ENCODE data around the gene KSR1. TPM values are rescaled to one million over a fixed set of nuclear protein-coding genes. Genes with fewer than 3 reads are reported as not detected.
"Not testable (repeated sequence)": the region's sequence is repeated elsewhere in the genome, so short reads cannot be mapped to it uniquely, and the experiment has no call there.

Gene KSR1
- total RNA-seq, 2 experiments from 2014 or later, result 179 to 189 TPM

GRCh38 chr17:27654654-27655524 is 198.6 kb downstream of the KSR1 start:
- CTCF ChIA-PET, result interaction anchor here (0.6 to 7.1 kb wide), 51 partner anchors 8 to 594 kb away, joined by 3 to 94 read pairs (median 4); no protein-coding TSS in a partner anchor
- Mint-ChIP-seq H3K9me3 (no peaks in the 10 kb centered on the region), H3K27me3 (ENCODE audit: low read depth) (no peaks in the 10 kb centered on the region), H3K4me3 (no peak overlapping the region), H3K27ac (no peak overlapping the region), H3K4me1 (ENCODE audit: low read depth) (peaks cover 6% of the 10 kb centered on the region), H3K36me3 (ENCODE audit: low read depth) (no peaks in the 10 kb centered on the region)
- intact Hi-C loops (cut with micrococcal nuclease), result loop anchor here (1.0 to 2.0 kb wide), 2 partner anchors 101 to 224 kb away; no protein-coding TSS in a partner anchor
- DNase-seq, result peak; percentile 82

- not testable (repeated sequence) for H3K9me3 Mint-ChIP-seq; H3K4me1 Mint-ChIP-seq (ENCODE audit: low read depth); H3K36me3 Mint-ChIP-seq (ENCODE audit: low read depth); H3K27me3 Mint-ChIP-seq (ENCODE audit: low read depth); H3K27ac Mint-ChIP-seq; H3K4me3 Mint-ChIP-seq; DNase-seq
- intact Hi-C loops (cut with micrococcal nuclease), result loop anchor here (2.0 kb wide), 1 partner anchor 223 kb away; no protein-coding TSS in a partner anchor
- CTCF ChIA-PET, result interaction anchor here (0.6 to 7.1 kb wide), 19 partner anchors 9 to 419 kb away, joined by 3 to 94 read pairs (median 6); no protein-coding TSS in a partner anchor
These were observed 199.4 kb downstream of the KSR1 start for GRCh38 chr17:27655525-27656111.

DNA sequence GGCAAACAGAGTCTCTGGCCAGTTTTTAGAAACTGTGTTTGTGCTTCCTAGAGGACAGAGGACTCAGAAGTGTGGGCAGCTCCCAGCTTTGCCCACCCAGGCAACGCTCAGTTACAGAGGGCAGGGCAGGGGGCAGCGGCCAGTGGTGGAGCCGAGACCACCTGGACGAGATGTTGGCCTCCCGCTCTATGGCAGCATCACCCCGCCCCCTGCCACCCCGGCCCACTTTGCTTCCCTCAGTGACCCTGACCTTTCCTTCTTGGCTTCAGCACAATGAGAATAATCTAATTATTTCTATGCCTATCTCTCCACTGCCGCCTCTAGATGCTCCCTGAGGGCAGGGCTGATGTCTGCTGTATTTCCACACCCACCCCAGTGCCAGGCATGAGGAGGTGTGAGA is 200.4 kb downstream of the KSR1 start:
- H3K4me3 Mint-ChIP-seq; H3K27ac Mint-ChIP-seq; H3K36me3 Mint-ChIP-seq (ENCODE audit: low read depth); H3K27me3 Mint-ChIP-seq (ENCODE audit: low read depth); DNase-seq; intact Hi-C loops (cut with micrococcal nuclease); H3K9me3 Mint-ChIP-seq; H3K4me1 Mint-ChIP-seq (ENCODE audit: low read depth): not testable (repeated sequence)
- CTCF ChIA-PET, result interaction anchor here (0.9 to 7.1 kb wide), 4 partner anchors 28 to 104 kb away, joined by 3 to 87 read pairs (median 6); no protein-coding TSS in a partner anchor

- H3K9me3 Mint-ChIP-seq, result no peaks in the 10 kb centered on the region
These were observed 201.4 kb downstream of the KSR1 start for GRCh38 chr17:27657620-27658019.

DNA sequence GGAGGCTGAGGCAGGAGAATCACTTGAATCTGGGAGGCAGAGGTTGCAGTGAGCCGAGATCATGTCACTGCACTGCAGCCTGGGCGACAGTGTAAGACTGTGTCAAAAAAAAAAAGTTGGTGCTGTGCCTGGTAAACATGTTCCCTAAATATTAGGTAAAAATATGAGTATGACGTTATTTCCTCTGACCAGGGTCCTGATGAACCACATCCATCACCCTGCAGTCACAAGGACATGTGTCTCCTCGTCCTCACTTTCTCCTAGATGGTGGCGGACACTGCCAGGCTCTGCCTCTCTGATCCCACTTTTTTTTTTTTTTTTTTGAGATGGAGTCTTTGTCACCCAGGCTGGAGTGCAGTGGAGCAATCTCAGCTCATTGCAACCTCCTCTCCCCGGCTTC is 203.4 kb downstream of the KSR1 start:
- Mint-ChIP-seq H3K36me3 (ENCODE audit: low read depth) (no peaks in the 10 kb centered on the region), H3K4me1 (ENCODE audit: low read depth) (peaks cover 2% of the 10 kb centered on the region), H3K27ac (no peak overlapping the region), H3K27me3 (ENCODE audit: low read depth) (no peaks in the 10 kb centered on the region), H3K4me3 (no peak overlapping the region), H3K9me3 (no peaks in the 10 kb centered on the region)
- no peak for DNase-seq
- CTCF ChIA-PET, result interaction anchor here (1.7 kb wide), 1 partner anchor 9 kb away, joined by 6 read pairs; no protein-coding TSS in a partner anchor
- intact Hi-C loops (cut with micrococcal nuclease), result no loop called here

More at GRCh38 chr17:27657620-27658019, 201.4 kb downstream of the KSR1 start:
- Mint-ChIP-seq H3K36me3 (ENCODE audit: low read depth) (no peaks in the 10 kb centered on the region), H3K4me3 (no peak overlapping the region), H3K27ac (no peak overlapping the region), H3K4me1 (ENCODE audit: low read depth) (peaks cover 6% of the 10 kb centered on the region), H3K27me3 (ENCODE audit: low read depth) (no peaks in the 10 kb centered on the region)
- intact Hi-C loops (cut with micrococcal nuclease), result no loop called here
- peak; percentile 45 for DNase-seq
- CTCF ChIA-PET, result interaction anchor here (0.6 to 1.4 kb wide), 7 partner anchors 72 to 421 kb away, joined by 3 to 8 read pairs (median 3); no protein-coding TSS in a partner anchor

DNA sequence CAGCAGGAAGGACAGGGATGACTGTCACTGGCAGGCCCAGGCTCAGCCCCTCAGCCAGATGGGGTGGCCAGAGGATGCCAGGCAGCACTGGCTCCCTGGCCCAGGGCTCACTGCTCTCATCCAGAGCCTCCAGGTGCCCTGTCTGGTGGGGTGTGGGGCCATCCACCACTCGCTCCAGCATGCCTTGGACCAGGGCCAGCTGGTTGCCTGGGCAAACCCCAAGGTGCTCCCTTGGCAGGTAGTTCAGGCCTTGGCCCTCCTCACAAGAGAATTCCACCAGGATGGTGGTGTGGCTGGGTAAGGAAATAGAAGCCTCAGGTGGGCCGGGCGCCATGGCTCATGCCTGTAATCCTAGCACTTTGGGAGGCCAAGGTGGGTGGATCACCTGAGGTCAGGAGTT is 204.2 kb downstream of the KSR1 start:
- intact Hi-C loops (cut with micrococcal nuclease), result no loop called here
- CTCF ChIA-PET, result interaction anchor here (1.0 to 1.7 kb wide), 2 partner anchors 9 to 97 kb away, joined by 3 to 6 read pairs; no protein-coding TSS in a partner anchor
- H3K36me3 Mint-ChIP-seq (ENCODE audit: low read depth), result no peaks in the 10 kb centered on the region
- no peaks in the 10 kb centered on the region for H3K9me3 Mint-ChIP-seq
- DNase-seq, result no peak
- no peaks in the 10 kb centered on the region for H3K4me1 Mint-ChIP-seq (ENCODE audit: low read depth)
- H3K27me3 Mint-ChIP-seq (ENCODE audit: low read depth), result no peaks in the 10 kb centered on the region
- H3K4me3 Mint-ChIP-seq, result no peak overlapping the region
- H3K27ac Mint-ChIP-seq, result no peak overlapping the region

DNA sequence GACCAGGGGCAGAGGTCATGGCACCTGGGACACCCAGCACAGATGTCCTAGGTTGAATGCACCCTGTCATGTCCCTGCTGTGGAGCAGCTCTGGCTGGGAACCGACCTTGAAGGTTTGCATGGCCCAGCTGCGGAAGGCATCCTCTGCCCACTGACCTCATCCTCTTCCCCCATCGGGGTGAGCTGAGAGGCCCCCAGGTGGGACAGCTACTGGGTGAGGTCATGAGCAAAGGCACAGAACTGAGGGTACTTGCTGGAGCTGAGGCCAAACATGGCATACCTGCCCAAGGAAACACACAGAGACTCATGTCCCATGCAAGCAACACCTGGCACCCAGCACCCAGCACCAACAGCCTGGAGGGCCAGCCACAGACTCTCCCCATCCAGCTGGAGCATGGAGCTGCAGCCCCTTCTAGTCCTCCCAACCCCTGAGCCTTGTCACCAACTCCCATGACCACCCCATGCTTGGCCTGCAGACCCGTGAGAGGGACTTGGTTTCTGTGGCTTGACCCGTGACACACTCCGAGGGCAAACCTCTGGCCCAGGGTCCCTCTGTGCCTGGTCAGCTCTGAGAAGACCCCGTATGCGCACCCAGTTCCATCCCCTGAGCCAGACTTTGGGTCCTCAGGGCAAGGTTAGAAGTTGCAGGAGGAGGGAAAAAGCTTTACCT is 207.8 kb downstream of the KSR1 start:
- CTCF ChIA-PET, result interaction anchor here (1.6 to 3.3 kb wide), 3 partner anchors 10 to 93 kb away, joined by 4 to 19 read pairs (median 10); no protein-coding TSS in a partner anchor
- no peak overlapping the region for H3K27ac Mint-ChIP-seq

DNA sequence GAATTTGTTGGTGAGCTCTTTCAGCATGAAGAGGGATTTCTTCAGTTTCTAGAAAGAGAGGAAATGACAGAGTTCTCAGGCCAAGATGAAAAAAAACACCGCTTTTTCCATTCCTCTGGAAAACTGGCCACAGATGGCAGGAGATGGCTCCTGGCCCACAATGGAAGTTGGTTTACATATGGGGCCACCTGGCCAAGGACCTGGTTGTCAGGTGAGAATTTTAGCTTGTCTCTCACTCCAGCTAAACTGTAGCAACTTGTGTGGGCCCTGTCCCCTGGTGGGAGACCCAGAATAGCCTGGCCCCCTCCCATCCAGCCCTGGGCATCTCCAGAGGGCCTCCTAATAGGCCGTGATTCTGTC is 208.3 kb downstream of the KSR1 start:
- Mint-ChIP-seq H3K36me3 (ENCODE audit: low read depth) (no peaks in the 10 kb centered on the region), H3K4me3 (no peak overlapping the region), H3K27ac (no peak overlapping the region), H3K4me1 (ENCODE audit: low read depth) (no peaks in the 10 kb centered on the region), H3K27me3 (ENCODE audit: low read depth) (no peaks in the 10 kb centered on the region), H3K9me3 (no peaks in the 10 kb centered on the region)
- DNase-seq, result no peak
- CTCF ChIA-PET, result interaction anchor here (3.2 to 3.3 kb wide), 2 partner anchors 10 to 92 kb away, joined by 10 to 19 read pairs; no protein-coding TSS in a partner anchor
- intact Hi-C loops (cut with micrococcal nuclease), result no loop called here

More for the DNA sequence above, 207.8 kb downstream of the KSR1 start:
- Mint-ChIP-seq H3K4me3 (no peak overlapping the region), H3K36me3 (ENCODE audit: low read depth) (no peaks in the 10 kb centered on the region), H3K27me3 (ENCODE audit: low read depth) (no peaks in the 10 kb centered on the region), H3K9me3 (no peaks in the 10 kb centered on the region), H3K4me1 (ENCODE audit: low read depth) (no peaks in the 10 kb centered on the region)
- intact Hi-C loops (cut with micrococcal nuclease), result no loop called here
- no peak for DNase-seq

DNA sequence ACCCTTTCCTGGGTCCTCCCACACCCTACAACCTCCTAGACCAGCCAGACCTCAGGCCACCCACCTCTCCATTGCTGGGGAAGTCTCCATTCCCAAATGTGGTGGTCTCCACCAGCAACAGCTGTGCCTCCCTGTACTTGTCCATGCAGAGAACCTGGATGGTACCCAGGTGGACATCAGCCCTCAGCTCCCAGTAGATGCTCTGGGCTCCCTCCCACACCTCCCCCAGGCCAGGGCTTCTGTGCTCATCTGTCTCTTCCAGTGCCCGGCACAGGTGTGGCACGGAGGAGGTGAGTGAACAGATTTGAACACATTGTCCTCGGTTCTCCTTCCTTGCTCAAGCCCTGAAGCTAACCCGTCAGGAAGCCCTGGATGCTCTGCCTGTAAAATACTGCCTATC is 209.3 kb downstream of the KSR1 start:
- no peaks in the 10 kb centered on the region for H3K9me3 Mint-ChIP-seq
- H3K4me3 Mint-ChIP-seq, result no peak overlapping the region
- H3K27ac Mint-ChIP-seq, result no peak overlapping the region
- CTCF ChIA-PET, result interaction anchor here (0.6 to 3.3 kb wide), 4 partner anchors 11 to 517 kb away, joined by 5 to 19 read pairs (median 10); no protein-coding TSS in a partner anchor
- H3K27me3 Mint-ChIP-seq (ENCODE audit: low read depth), result no peaks in the 10 kb centered on the region
- H3K36me3 Mint-ChIP-seq (ENCODE audit: low read depth), result no peaks in the 10 kb centered on the region
- intact Hi-C loops (cut with micrococcal nuclease), result no loop called here
- DNase-seq, result no peak
- H3K4me1 Mint-ChIP-seq (ENCODE audit: low read depth), result no peaks in the 10 kb centered on the region

GRCh38 chr17:27666270-27666669 is 210.0 kb downstream of the KSR1 start:
- not testable (repeated sequence) for H3K36me3 Mint-ChIP-seq (ENCODE audit: low read depth)

DNA sequence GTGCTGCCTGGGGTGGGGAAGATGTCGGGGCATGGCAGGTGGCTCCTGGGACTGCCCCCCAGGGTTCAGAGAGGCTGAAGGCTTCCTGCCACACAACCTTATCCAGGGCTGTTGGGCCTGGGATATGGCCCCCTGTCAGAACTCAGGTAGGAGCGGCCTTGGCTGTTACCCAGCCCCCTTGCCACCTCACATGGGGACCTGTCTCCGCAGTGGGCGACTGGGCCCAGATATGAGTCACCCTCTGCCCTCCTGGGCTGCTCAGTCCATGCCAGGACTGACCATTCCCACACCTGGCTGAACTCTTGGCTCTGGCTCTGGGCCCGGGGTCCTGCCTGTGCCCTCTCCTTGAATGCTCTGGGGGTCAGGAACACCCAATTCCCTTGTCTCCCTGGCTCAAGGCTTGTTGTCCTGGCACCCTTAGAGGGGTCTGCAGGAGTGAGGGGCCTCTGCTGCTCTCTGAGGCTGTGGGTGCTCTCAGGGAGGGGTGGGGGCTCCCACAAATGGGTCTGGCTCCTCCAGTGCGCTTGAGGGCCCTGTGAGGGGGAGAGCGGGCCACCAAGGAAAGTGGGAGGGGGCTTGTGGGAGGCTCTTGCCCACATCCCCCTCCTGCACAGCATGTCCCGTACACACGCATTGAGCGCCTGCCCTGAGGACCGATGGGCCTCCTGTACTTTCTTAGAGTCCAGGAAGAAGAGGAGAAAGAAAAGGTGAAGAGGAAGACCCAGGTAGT is 210.7 kb downstream of the KSR1 start:
- Mint-ChIP-seq H3K4me1 (ENCODE audit: low read depth) (no peaks in the 10 kb centered on the region), H3K4me3 (no peak overlapping the region), H3K9me3 (no peaks in the 10 kb centered on the region), H3K36me3 (ENCODE audit: low read depth) (no peaks in the 10 kb centered on the region), H3K27me3 (ENCODE audit: low read depth) (no peaks in the 10 kb centered on the region), H3K27ac (no peak overlapping the region)
- no peak for DNase-seq
- CTCF ChIA-PET, result interaction anchor here (0.5 to 2.1 kb wide), 3 partner anchors 12 to 75 kb away, joined by 3 to 11 read pairs (median 4); no protein-coding TSS in a partner anchor
- intact Hi-C loops (cut with micrococcal nuclease), result no loop called here

More at GRCh38 chr17:27666270-27666669, 210.0 kb downstream of the KSR1 start:
- H3K27me3 Mint-ChIP-seq (ENCODE audit: low read depth); DNase-seq; H3K4me3 Mint-ChIP-seq; H3K27ac Mint-ChIP-seq; intact Hi-C loops (cut with micrococcal nuclease); H3K9me3 Mint-ChIP-seq; H3K4me1 Mint-ChIP-seq (ENCODE audit: low read depth): not testable (repeated sequence)
- CTCF ChIA-PET, result interaction anchor here (0.5 to 3.2 kb wide), 4 partner anchors 12 to 90 kb away, joined by 3 to 11 read pairs (median 7); no protein-coding TSS in a partner anchor
